Colonic mucosa (tissue), 4 donors: ENCODE measurements around the gene ARPC4. TPM values are rescaled to one million over a fixed set of nuclear protein-coding genes. Genes with fewer than 3 reads are reported as not detected.

Experiments used
- DNase-seq: peaks from one replicate; pipeline ENCODE4 v3.0.0-alpha.2; 2020
- H3K27ac ChIP-seq: fragments of 200-600 bp; one replicate; pipeline ENCODE4 v1.8.0; 2021
- H3K27me3 ChIP-seq: fragments of 200-600 bp; one replicate; pipeline ENCODE4 v1.8.0; 2021
- H3K36me3 ChIP-seq: fragments of 200-600 bp; one replicate; pipeline ENCODE4 v1.8.0; 2021
- H3K4me1 ChIP-seq: fragments of 200-600 bp; one replicate; pipeline ENCODE4 v1.8.0; 2021; ENCODE audit warnings: mild to moderate bottlenecking
- H3K4me3 ChIP-seq: fragments of 200-600 bp; one replicate; pipeline ENCODE4 v1.8.0; 2021
- H3K9ac ChIP-seq, 2 donors: one replicate each; pipeline ENCODE4 v1.7.0; 2013; ENCODE audit warnings: control low read depth in 2 of 2, low read depth in 2 of 2, low read length in 2 of 2
- H3K9me3 ChIP-seq: fragments of 200-600 bp; one replicate; pipeline ENCODE4 v1.8.0; 2021
- intact Hi-C: fragments of 100-400 bp; cut with DNase I; formaldehyde crosslinking; loops from one replicate; pipeline ENCODE4 v1.14.1; 2022
- total RNA-seq, 2 donors: library from RNA; stranded (reverse); fragmentation: NEBNext Ultra II Directional in 1 of 2; extraction: Animal tissue kit (Norgen Biotek cat#: 25700) in 1 of 2; gene quantifications; one replicate each; pipeline ENCODE4 v1.2.1, GENCODE V29; 2021
- TF ChIP-seq, protein P1 (sequence below): fragments of 200-600 bp; IDR thresholded peaks from one replicate; pipeline ENCODE4 v1.8.0; 2022; ENCODE audit warnings: antibody characterized with exemption, mild to moderate bottlenecking
- donor health status: healthy.
- donor health status: DM: no; HTN: no; CAD: no.
- donor health status: DM: no; HTN: no; CAD: no.

The ARPC4 gene
- total RNA-seq, 2 donors from 2014 or later = 221 to 228 TPM

DNA sequence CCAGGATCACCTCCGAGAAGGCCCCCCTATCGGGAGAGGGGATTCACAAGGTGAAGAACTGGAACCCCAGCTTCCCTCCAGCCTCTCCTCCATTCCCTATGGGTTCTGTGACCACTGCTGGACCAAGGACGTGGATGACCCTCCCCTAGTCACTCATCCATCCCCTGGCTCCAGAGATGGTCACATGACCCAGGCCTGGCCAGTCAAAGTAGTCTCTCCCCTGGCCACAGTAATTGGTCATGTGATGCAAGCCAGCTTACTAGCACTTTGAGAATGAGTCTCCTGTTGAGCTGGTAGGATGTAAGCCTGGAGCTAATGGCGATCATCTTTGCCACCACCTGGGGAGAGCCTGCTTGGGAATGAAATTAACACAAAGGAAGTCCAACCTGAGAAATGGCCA lies 27.0 kb upstream of the ARPC4 start:
- TF ChIP-seq, protein P1, sequence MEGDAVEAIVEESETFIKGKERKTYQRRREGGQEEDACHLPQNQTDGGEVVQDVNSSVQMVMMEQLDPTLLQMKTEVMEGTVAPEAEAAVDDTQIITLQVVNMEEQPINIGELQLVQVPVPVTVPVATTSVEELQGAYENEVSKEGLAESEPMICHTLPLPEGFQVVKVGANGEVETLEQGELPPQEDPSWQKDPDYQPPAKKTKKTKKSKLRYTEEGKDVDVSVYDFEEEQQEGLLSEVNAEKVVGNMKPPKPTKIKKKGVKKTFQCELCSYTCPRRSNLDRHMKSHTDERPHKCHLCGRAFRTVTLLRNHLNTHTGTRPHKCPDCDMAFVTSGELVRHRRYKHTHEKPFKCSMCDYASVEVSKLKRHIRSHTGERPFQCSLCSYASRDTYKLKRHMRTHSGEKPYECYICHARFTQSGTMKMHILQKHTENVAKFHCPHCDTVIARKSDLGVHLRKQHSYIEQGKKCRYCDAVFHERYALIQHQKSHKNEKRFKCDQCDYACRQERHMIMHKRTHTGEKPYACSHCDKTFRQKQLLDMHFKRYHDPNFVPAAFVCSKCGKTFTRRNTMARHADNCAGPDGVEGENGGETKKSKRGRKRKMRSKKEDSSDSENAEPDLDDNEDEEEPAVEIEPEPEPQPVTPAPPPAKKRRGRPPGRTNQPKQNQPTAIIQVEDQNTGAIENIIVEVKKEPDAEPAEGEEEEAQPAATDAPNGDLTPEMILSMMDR = no peak
- H3K9me3 ChIP-seq = no peaks in the 10 kb centered on the region
- no peak for DNase-seq
- H3K36me3 ChIP-seq = no peaks in the 10 kb centered on the region
- peaks cover 5% of the 10 kb centered on the region for H3K4me1 ChIP-seq
- intact Hi-C loops = no loop called here
- no peak overlapping the region for H3K4me3 ChIP-seq
- H3K27ac ChIP-seq = no peak overlapping the region
- no peak overlapping the region for H3K9ac ChIP-seq
- H3K27me3 ChIP-seq = no peaks in the 10 kb centered on the region

DNA sequence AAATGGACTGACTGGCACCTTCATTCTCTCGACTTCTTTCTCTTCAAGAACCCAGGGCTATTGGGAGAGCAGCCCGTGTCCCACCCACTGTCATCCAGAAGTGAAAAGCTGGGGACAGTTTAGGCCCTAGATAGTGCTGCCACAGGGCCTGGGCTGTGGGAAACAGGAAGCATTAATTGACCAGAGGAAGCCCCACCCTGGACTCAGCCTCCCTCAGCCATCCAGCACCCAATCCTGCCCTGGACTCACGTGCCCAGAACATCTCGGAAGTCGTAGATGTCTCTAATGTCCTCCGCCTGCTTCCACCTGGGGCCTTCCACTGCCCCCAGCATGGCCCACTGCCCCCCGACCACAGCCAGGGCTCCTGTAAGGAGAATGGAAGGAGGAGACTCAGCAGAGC lies 25.5 kb upstream of the ARPC4 start:
- intact Hi-C loops = no loop called here
- Histone ChIP-seq H3K27ac (no peak overlapping the region), H3K4me3 (no peak overlapping the region), H3K9me3 (no peaks in the 10 kb centered on the region), H3K4me1 (peaks cover 5% of the 10 kb centered on the region), H3K27me3 (no peaks in the 10 kb centered on the region), H3K36me3 (no peaks in the 10 kb centered on the region), H3K9ac (peak overlapping the region in 1 of 2 donors; percentile 21)
- TF ChIP-seq, protein P1 = no peak
- no peak for DNase-seq

DNA sequence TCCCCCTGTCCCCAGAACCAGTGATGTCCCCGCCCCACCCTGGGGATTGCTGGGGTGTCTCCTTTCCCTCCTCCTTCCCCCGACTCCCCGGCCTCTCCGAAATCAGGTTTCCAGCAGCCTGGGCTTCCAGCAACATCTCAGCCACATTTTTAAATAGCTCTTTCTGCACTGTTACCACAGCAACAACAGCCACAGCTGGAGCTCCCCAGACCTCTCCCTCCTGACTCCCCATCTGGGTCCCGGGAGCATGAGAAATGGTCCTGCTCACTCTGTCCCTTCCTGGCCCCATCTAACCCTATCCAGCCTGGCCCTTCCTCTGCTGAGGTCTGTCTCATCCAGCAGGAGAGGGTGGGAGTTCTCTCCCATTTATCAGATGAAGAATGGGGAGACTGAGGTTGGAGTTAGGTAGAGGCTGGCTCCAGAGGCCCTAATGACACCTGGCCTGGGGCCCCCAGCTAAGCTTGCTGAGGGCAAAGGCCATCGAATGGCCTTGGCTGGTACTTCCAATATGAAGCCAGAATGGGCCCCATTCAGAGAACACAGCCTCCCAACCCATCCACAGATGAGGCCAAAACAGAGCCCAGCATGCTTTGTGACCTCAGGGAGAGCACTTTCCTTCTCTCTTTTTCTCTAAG lies 24.6 kb upstream of the ARPC4 start:
- TF ChIP-seq, protein P1 = no peak
- intact Hi-C loops = no loop called here

DNA sequence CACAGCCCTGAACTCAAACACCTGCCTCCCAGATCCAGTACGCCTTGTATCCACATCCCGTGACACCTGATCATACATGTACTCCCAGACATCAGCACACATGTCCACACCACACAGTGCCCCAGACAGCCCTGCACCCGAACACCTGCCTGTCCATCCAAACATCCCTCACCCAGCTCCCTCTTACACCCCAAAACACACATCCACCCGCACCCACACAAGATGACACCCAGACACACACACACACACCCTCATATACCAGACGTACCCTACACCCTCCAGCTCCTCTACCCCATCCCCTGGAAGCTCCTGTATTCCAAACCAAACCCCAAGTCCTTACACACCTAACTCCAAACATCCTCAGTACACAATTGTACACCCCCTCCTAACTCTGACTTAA lies 23.9 kb upstream of the ARPC4 start:
- no peak for DNase-seq
- intact Hi-C loops = no loop called here
- H3K36me3 ChIP-seq = no peaks in the 10 kb centered on the region

More for the DNA sequence above, 24.6 kb upstream of the ARPC4 start:
- H3K9me3 ChIP-seq = no peaks in the 10 kb centered on the region
- H3K4me3 ChIP-seq = no peak overlapping the region
- no peak for DNase-seq
- H3K4me1 ChIP-seq = peaks cover 5% of the 10 kb centered on the region
- H3K27ac ChIP-seq = no peak overlapping the region
- H3K9ac ChIP-seq = peak overlapping the region in 1 of 2 donors; percentile 88
- H3K36me3 ChIP-seq = no peaks in the 10 kb centered on the region
- H3K27me3 ChIP-seq = no peaks in the 10 kb centered on the region

DNA sequence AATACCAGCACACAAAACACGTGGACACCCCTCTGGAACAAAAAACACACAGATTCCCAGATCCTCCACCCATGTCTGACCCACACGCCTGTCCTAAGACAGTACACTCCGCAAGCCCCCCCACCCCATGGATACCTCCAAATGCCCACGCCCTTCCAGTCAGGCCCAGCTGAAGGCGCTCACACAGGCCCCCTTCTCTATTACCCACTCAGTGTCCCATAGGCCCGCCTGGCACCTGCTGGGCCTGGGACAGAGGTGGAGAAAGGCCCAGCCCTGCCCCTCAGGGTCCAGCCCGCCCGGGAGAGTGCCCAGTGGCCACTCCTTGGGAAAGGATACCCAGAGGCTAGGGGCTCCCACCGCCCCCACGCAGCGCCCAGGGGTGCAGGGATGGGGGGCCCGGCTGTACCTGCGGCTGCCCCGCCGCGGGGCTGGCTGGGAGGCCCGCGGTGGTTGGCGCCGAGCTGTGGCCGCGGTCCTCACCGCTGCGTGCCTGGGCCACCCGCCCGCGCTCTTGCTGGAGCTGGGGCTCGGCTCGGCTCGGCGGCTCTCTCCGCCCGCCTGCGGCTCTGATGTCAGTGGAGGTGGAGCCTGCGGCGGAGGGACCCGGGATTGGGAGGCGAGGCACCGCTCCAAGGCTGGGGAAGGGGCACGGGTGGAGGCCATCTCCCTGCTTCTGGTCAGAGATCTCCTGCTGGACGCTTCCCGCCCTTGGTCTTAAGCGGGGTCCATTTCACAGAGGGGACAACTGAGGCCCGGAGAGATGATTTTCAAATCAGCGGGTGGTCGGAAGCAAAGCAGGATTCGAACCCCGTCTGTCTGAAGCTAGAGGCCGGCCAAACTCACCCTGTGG lies 23.2 kb upstream of the ARPC4 start, which contains the start of gene CAMK1:
TSS of gene CAMK1 (minus strand) at position 522 of the 850 bp plus-strand sequence. CDS start 2,198 bp downstream, outside the sequence.
- no peaks in the 10 kb centered on the region for H3K36me3 ChIP-seq
- H3K27me3 ChIP-seq = no peaks in the 10 kb centered on the region
- TF ChIP-seq, protein P1 = no peak
- DNase-seq = peak; percentile 85
- no peaks in the 10 kb centered on the region for H3K9me3 ChIP-seq
- H3K9ac ChIP-seq = peak within 1 kb of the TSS; percentile 88 to 94
- H3K27ac ChIP-seq = peak within 1 kb of the TSS; percentile 59
- intact Hi-C loops = no loop called here
- peaks cover 5% of the 10 kb centered on the region for H3K4me1 ChIP-seq
- peak within 1 kb of the TSS; percentile 52 for H3K4me3 ChIP-seq

More for the DNA sequence above, 23.9 kb upstream of the ARPC4 start:
- Histone ChIP-seq H3K27me3 (no peaks in the 10 kb centered on the region), H3K4me3 (peak overlapping the region; percentile 52), H3K4me1 (peaks cover 5% of the 10 kb centered on the region), H3K9ac (peak overlapping the region in 1 of 2 donors; percentile 88), H3K9me3 (no peaks in the 10 kb centered on the region), H3K27ac (no peak overlapping the region)
- TF ChIP-seq, protein P1 = no peak
